Nephron (organoid): Measurements from ENCODE around the gene LAMB2.

Experiments
- H3K27ac Mint-ChIP-seq, 3 experiments: 2 replicates each; pipeline ENCODE4 v1.8.0; 2020; ENCODE audit warnings: mixed read lengths in 3 of 3, mild to moderate bottlenecking in 2 of 3, moderate library complexity in 1 of 3
- H3K27me3 Mint-ChIP-seq: 2 replicates; pipeline ENCODE4 v1.8.0; 2021; ENCODE audit warnings: low read depth, mild to moderate bottlenecking, moderate library complexity, mixed read lengths
- H3K36me3 Mint-ChIP-seq: 2 replicates; pipeline ENCODE4 v1.8.0; 2020; ENCODE audit warnings: low read depth, mixed read lengths
- H3K4me1 Mint-ChIP-seq: 2 replicates; pipeline ENCODE4 v1.8.0; 2020; ENCODE audit warnings: mixed read lengths
- H3K4me3 Mint-ChIP-seq, 3 experiments: 2 replicates each; pipeline ENCODE4 v1.8.0; 2020; ENCODE audit warnings: mild to moderate bottlenecking in 3 of 3, mixed read lengths in 3 of 3, moderate library complexity in 2 of 3
- H3K9me3 Mint-ChIP-seq: 2 replicates; pipeline ENCODE4 v1.8.0; 2020; ENCODE audit warnings: mixed read lengths
- CTCF ChIP-seq, 3 experiments: fragments of 200-600 bp; sonication (generic); IDR thresholded peaks; one replicate each; pipeline ENCODE4 v1.5.0; 2021; ENCODE audit warnings: antibody characterized with exemption in 3 of 3; ENCODE audit not compliant: unreplicated experiment in 3 of 3

Gene LAMB2

DNA sequence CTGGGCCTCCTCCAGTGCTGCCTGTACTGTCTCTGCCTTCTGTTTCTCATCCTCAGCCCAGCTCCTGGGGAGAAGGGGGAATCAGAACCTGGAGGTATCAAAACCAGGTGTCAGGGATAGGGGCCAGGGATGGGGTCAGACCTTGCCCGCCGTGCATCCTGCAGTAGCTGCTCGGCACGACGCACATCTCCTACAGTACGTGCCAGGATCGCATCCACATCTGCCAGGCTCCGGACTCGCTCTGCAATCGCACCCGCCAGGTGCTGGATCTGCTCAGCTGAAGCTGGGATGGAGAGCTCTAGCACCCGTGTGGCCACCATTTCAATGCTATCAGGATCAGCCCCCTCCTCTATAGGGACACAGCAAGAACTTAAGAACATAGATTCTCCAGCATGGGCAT is 10.8 kb downstream of the LAMB2 start:
- Mint-ChIP-seq H3K36me3 (peaks cover 37% of the 10 kb centered on the region), H3K27ac (peak overlapping the region; percentile 18 to 97 (median 70))

GRCh38 chr3:49121132-49121736 is 11.6 kb downstream of the LAMB2 start:
- no peaks in the 10 kb centered on the region for H3K9me3 Mint-ChIP-seq
- no peak for TF ChIP-seq CTCF (IDR thresholded peaks at IDR 0.05; ENCODE audit: unreplicated experiment in 3 of 3)
- H3K27me3 Mint-ChIP-seq, result no peaks in the 10 kb centered on the region
- H3K4me3 Mint-ChIP-seq, result peak overlapping the region; percentile 88 to 95 (median 93)
- peak overlapping the region; percentile 70 to 97 (median 72) for H3K27ac Mint-ChIP-seq
- no peaks in the 10 kb centered on the region for H3K4me1 Mint-ChIP-seq
- peaks cover 37% of the 10 kb centered on the region for H3K36me3 Mint-ChIP-seq

More for the DNA sequence above, 10.8 kb downstream of the LAMB2 start:
- peak overlapping the region; percentile 88 to 95 (median 93) for H3K4me3 Mint-ChIP-seq
- no peaks in the 10 kb centered on the region for H3K27me3 Mint-ChIP-seq
- no peaks in the 10 kb centered on the region for H3K4me1 Mint-ChIP-seq
- no peaks in the 10 kb centered on the region for H3K9me3 Mint-ChIP-seq
- TF ChIP-seq CTCF (IDR thresholded peaks at IDR 0.05; ENCODE audit: unreplicated experiment in 3 of 3), result no peak

DNA sequence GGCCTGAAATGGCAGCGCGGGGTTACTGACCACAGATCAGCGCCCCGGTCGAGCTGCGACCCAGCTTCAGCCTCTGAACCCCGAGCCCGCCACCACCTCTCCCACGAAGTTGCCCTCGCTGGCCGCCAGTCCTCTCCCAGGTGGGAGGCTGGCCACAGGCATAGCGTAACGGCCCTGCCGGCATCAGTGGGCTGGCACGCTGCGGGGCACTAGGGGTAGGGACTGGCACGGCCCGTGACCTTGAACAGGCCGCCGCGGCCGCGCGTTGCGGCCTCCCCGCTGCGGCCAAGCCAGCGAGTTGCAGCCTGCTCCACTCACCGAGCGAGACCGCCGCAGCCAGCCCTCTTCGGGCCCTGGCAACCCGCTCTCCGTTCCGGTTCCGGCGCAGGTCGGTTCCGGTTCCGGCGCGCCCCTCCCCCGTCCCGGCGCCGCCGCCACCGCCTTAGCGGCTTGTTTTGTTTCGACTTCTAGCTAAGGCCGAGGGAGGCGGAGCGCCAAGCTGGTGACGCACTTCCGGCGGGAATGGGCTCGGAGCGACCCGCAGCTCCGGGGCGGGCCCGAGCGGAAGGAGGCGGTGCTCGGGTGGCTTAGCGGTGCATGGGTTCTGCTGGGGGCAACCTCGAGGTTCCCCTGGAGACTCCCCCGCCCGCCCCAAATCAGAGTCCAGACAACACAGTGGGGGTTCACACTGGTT is 12.3 kb downstream of the LAMB2 start, which contains the start of gene USP19:
Gene USP19, minus strand, starts transcription at position 386 of the 694 bp plus-strand sequence. CDS start 1,678 bp downstream, outside the sequence.
- Mint-ChIP-seq H3K36me3 (peaks cover 41% of the 10 kb centered on the region), H3K9me3 (no peaks in the 10 kb centered on the region), H3K27ac (peak within 1 kb of the TSS; percentile 88 to 97 (median 92)), H3K4me3 (peak within 1 kb of the TSS; percentile 88 to 95 (median 93)), H3K4me1 (no peaks in the 10 kb centered on the region), H3K27me3 (no peaks in the 10 kb centered on the region)
- TF ChIP-seq CTCF (IDR thresholded peaks at IDR 0.05; ENCODE audit: unreplicated experiment in 3 of 3), result no peak

GRCh38 chr3:49120096-49120437 is 12.8 kb downstream of the LAMB2 start:
- no peaks in the 10 kb centered on the region for H3K27me3 Mint-ChIP-seq
- no peak for TF ChIP-seq CTCF (IDR thresholded peaks at IDR 0.05; ENCODE audit: unreplicated experiment in 3 of 3)
- H3K27ac Mint-ChIP-seq, result peak overlapping the region; percentile 88 to 97 (median 92)
- H3K36me3 Mint-ChIP-seq, result peaks cover 41% of the 10 kb centered on the region
- H3K4me3 Mint-ChIP-seq, result peak overlapping the region; percentile 88 to 95 (median 93)
- no peaks in the 10 kb centered on the region for H3K9me3 Mint-ChIP-seq
- no peaks in the 10 kb centered on the region for H3K4me1 Mint-ChIP-seq

GRCh38 chr3:49119439-49119838 is 13.4 kb downstream of the LAMB2 start:
- Mint-ChIP-seq H3K4me3 (peak overlapping the region; percentile 88 to 95 (median 93)), H3K4me1 (no peaks in the 10 kb centered on the region), H3K36me3 (peaks cover 41% of the 10 kb centered on the region), H3K27me3 (no peaks in the 10 kb centered on the region), H3K9me3 (no peaks in the 10 kb centered on the region), H3K27ac (peak overlapping the region in 2 of 3 experiments; percentile 88 to 97)
- TF ChIP-seq CTCF (IDR thresholded peaks at IDR 0.05; ENCODE audit: unreplicated experiment in 3 of 3), result no peak
